H1 (cell line): ENCODE measurements around the gene UBE2D2. TPM values are rescaled to one million over a fixed set of nuclear protein-coding genes. Genes with fewer than 3 reads are reported as not detected.

Source experiments
- CTCF ChIA-PET: fragments of 300-600 bp; sonication (Branson Sonifier 250); formaldehyde crosslinking; loops from one replicate; lab custom pipeline; 2021; ENCODE audit not compliant: partially characterized antibody; lab: Charles Lee
- POLR2A ChIA-PET: fragments of 300-600 bp; sonication (Branson Sonifier 250); formaldehyde crosslinking; loops from one replicate; lab custom pipeline; 2021; ENCODE audit warnings: inconsistent platforms; ENCODE audit not compliant: partially characterized antibody; lab: Charles Lee
- DNase-seq, 2 experiments: peaks; one replicate each; pipeline versions ENCODE4 v3.0.0 to v3.0.0-alpha.2; 2010 to 2022; ENCODE audit warnings: low spot score in 2 of 2, low read depth in 1 of 2, mixed read lengths in 1 of 2
- FAIRE-seq: peaks from 2 replicates; lab custom pipeline; 2011; peaks lifted over from hg19 to GRCh38; lab: Jason Lieb, UNC
- H2AFZ ChIP-seq: 2 replicates; pipeline ENCODE4 v1.8.1; 2012; ENCODE audit warnings: low read length, inconsistent platforms
- H2AK5ac ChIP-seq: 2 replicates; pipeline ENCODE4 v1.6.1; 2013; ENCODE audit warnings: low read depth, low read length
- H2BK120ac ChIP-seq: replicated peaks from 2 replicates; pipeline ENCODE3; 2013; ENCODE audit warnings: low read depth, low read length, inconsistent platforms
- H2BK12ac ChIP-seq: 2 replicates; pipeline ENCODE4 v1.6.1; 2013; ENCODE audit warnings: low read depth, low read length
- H2BK15ac ChIP-seq: 2 replicates; pipeline ENCODE4 v1.6.1; 2013; ENCODE audit warnings: low read length
- H2BK20ac ChIP-seq: 2 replicates; pipeline ENCODE4 v1.6.1; 2013; ENCODE audit warnings: low read length
- H2BK5ac ChIP-seq: 2 replicates; pipeline ENCODE4 v1.6.1; 2013; ENCODE audit warnings: low read depth, low read length
- H3K14ac ChIP-seq: 2 replicates; pipeline ENCODE4 v1.6.1; 2013; ENCODE audit warnings: inconsistent platforms; ENCODE audit not compliant: insufficient read length
- H3K18ac ChIP-seq: 2 replicates; pipeline ENCODE4 v1.6.1; 2013; ENCODE audit warnings: low read length; ENCODE audit errors: extremely low read depth
- H3K23ac ChIP-seq: 2 replicates; pipeline ENCODE4 v1.6.1; 2013; ENCODE audit warnings: inconsistent platforms; ENCODE audit not compliant: insufficient read length
- H3K23me2 ChIP-seq: 2 replicates; pipeline ENCODE4 v1.6.1; 2013; ENCODE audit warnings: low read depth, low read length
- H3K27ac ChIP-seq: 2 replicates; pipeline ENCODE4 v1.6.1; 2011; ENCODE audit warnings: low read depth, low read length, inconsistent platforms
- H3K27me3 ChIP-seq, 4 experiments: replicated peaks in 1 of 4; 1 replicate in 1 of 4; 2 replicates in 3 of 4; pipeline versions ENCODE4 v1.6.1 to v1.8.1; 2011 to 2013; ENCODE audit warnings: low read length in 3 of 4, mild to moderate bottlenecking in 3 of 4, inconsistent platforms in 2 of 4, mixed read lengths in 2 of 4, moderate library complexity in 1 of 4; ENCODE audit not compliant: control insufficient read depth in 3 of 4, insufficient read depth in 3 of 4; ENCODE audit errors: extremely low read depth in 1 of 4
- H3K36me3 ChIP-seq, 4 experiments: 2 replicates each; pipeline versions ENCODE4 v1.6.1 to v1.8.1; 2011 to 2013; ENCODE audit warnings: mild to moderate bottlenecking in 4 of 4, low read length in 3 of 4, moderate library complexity in 2 of 4, control low read depth in 1 of 4, inconsistent platforms in 1 of 4; ENCODE audit not compliant: insufficient read depth in 4 of 4, control insufficient read depth in 2 of 4
- H3K4ac ChIP-seq: replicated peaks from 2 replicates; pipeline ENCODE3; 2013; ENCODE audit warnings: low read length, low read depth, mixed read lengths, inconsistent platforms; ENCODE audit not compliant: insufficient read length
- H3K4me1 ChIP-seq, 4 experiments: replicated peaks in 1 of 4; 1 replicate in 1 of 4; 2 replicates in 3 of 4; pipeline versions ENCODE4 v1.6.1 to v1.8.1; 2011 to 2013; ENCODE audit warnings: low read length in 3 of 4, inconsistent platforms in 2 of 4, mixed read lengths in 1 of 4; ENCODE audit not compliant: insufficient read depth in 4 of 4, control insufficient read depth in 3 of 4
- H3K4me2 ChIP-seq, 2 experiments: 2 replicates each; pipeline versions ENCODE4 v1.6.1 to v1.8.1; 2011 to 2013; ENCODE audit warnings: low read depth in 2 of 2, low read length in 2 of 2, control low read depth in 1 of 2, inconsistent platforms in 1 of 2, mild to moderate bottlenecking in 1 of 2; ENCODE audit not compliant: insufficient read depth in 1 of 2
- H3K4me3 ChIP-seq, 4 experiments: fragments of 200-600, 300-600 bp in 1 of 4; sonication (generic), shearing (Covaris generic), sonication (Bioruptor Twin) in 1 of 4; 2 replicates each; pipeline versions ENCODE4 v1.5.1 to v1.8.1; 2011 to 2016; ENCODE audit warnings: low read length in 4 of 4, low read depth in 3 of 4, control low read depth in 2 of 4, inconsistent platforms in 2 of 4, mild to moderate bottlenecking in 2 of 4, mixed read lengths in 1 of 4, moderate library complexity in 1 of 4; ENCODE audit not compliant: insufficient read depth in 2 of 4; ENCODE audit errors: extremely low read depth in 1 of 4
- H3K56ac ChIP-seq: replicated peaks from 2 replicates; pipeline ENCODE3; 2013; ENCODE audit warnings: low read depth, mild to moderate bottlenecking, mixed read lengths, low read length, inconsistent platforms; ENCODE audit not compliant: insufficient read length
- H3K79me1 ChIP-seq: 2 replicates; pipeline ENCODE4 v1.6.1; 2013; ENCODE audit warnings: low read depth, low read length, control low read depth
- H3K79me2 ChIP-seq, 2 experiments: 2 replicates each; pipeline versions ENCODE4 v1.6.1 to v1.8.1; 2012 to 2013; ENCODE audit warnings: low read length in 2 of 2, mild to moderate bottlenecking in 2 of 2, inconsistent platforms in 1 of 2; ENCODE audit not compliant: insufficient read depth in 2 of 2, control insufficient read depth in 1 of 2
- H3K9ac ChIP-seq, 4 experiments: replicated peaks in 1 of 4; 1 replicate in 1 of 4; 2 replicates in 3 of 4; pipeline versions ENCODE4 v1.6.1 to v1.8.1; 2011 to 2013; ENCODE audit warnings: low read depth in 3 of 4, low read length in 3 of 4, control low read depth in 2 of 4, mild to moderate bottlenecking in 2 of 4, moderate library complexity in 2 of 4, inconsistent platforms in 1 of 4; ENCODE audit errors: extremely low read depth in 1 of 4
- H3K9me3 ChIP-seq, 2 experiments: 2 replicates each; pipeline versions ENCODE4 v1.6.1 to v1.8.1; 2012 to 2013; ENCODE audit warnings: mild to moderate bottlenecking in 2 of 2, moderate library complexity in 2 of 2, control low read depth in 1 of 2, inconsistent platforms in 1 of 2, low read depth in 1 of 2, low read length in 1 of 2, mixed read lengths in 1 of 2; ENCODE audit not compliant: insufficient read depth in 2 of 2
- H4K20me1 ChIP-seq, 2 experiments: replicated peaks in 1 of 2; 2 replicates each; pipeline versions ENCODE3 to v1.8.1; 2011 to 2013; ENCODE audit warnings: inconsistent platforms in 2 of 2, low read length in 2 of 2, mild to moderate bottlenecking in 1 of 2; ENCODE audit not compliant: insufficient read depth in 2 of 2, control insufficient read depth in 1 of 2
- H4K5ac ChIP-seq: 2 replicates; pipeline ENCODE4 v1.6.1; 2013; ENCODE audit warnings: low read length, low read depth, mixed read lengths, inconsistent platforms; ENCODE audit not compliant: insufficient read length
- H4K8ac ChIP-seq: 2 replicates; pipeline ENCODE4 v1.8.0; 2013; ENCODE audit warnings: mild to moderate bottlenecking, moderate library complexity, low read length, inconsistent platforms; ENCODE audit not compliant: insufficient read depth; ENCODE audit errors: extremely low read depth
- H4K91ac ChIP-seq: replicated peaks from 2 replicates; pipeline ENCODE3; 2013; ENCODE audit warnings: low read length, mixed read lengths, inconsistent platforms; ENCODE audit not compliant: insufficient read length
- ASH2L ChIP-seq: fragments of 200-600, 300-600 bp; sonication (generic); IDR thresholded peaks from one replicate; pipeline ENCODE4 v1.7.1; 2017; ENCODE audit warnings: low read length
- HDAC6 ChIP-seq: IDR thresholded peaks from one replicate; pipeline ENCODE4 v1.7.1; 2012; ENCODE audit warnings: low read depth, mild to moderate bottlenecking, inconsistent platforms, low read length, moderate library complexity
- JUN ChIP-seq: IDR thresholded peaks from 2 replicates; pipeline ENCODE4 v1.6.1; 2011; ENCODE audit warnings: low read depth, mild to moderate bottlenecking, improper control_type of control experiment, low read length
- JUND ChIP-seq: IDR thresholded peaks from 2 replicates; pipeline ENCODE4 v1.6.1; 2011; ENCODE audit warnings: mild to moderate bottlenecking, improper control_type of control experiment, low read length
- NANOG ChIP-seq: IDR thresholded peaks from 2 replicates; pipeline ENCODE4 v1.6.1; 2011; ENCODE audit warnings: low read length, low read depth, mild to moderate bottlenecking, inconsistent platforms; ENCODE audit not compliant: insufficient read depth, poor library complexity, severe bottlenecking
- PHF8 ChIP-seq: fragments of 200-600 bp; sonication (generic); conservative IDR thresholded peaks from 2 replicates; pipeline ENCODE4 v1.7.1; 2012; ENCODE audit warnings: low read depth, mild to moderate bottlenecking, inconsistent platforms, low read length, moderate library complexity
- RNF2 ChIP-seq: fragments of 200-900, 300-1000 bp; sonication (generic); IDR thresholded peaks from 2 replicates; pipeline ENCODE4 v1.7.1; 2016; ENCODE audit warnings: borderline replicate concordance, low read depth, mild to moderate bottlenecking, antibody characterized with exemption, low read length; ENCODE audit not compliant: poor library complexity, severe bottlenecking; ENCODE audit errors: missing control alignments
- SIN3A ChIP-seq, 2 experiments: IDR thresholded peaks in 1 of 2; conservative IDR thresholded peaks in 1 of 2; 2 replicates each; pipeline ENCODE4 v1.6.1; 2011 to 2012; ENCODE audit warnings: low read length in 2 of 2, improper control_type of control experiment in 1 of 2, low read depth in 1 of 2, mild to moderate bottlenecking in 1 of 2
- SP1 ChIP-seq: IDR thresholded peaks from 2 replicates; pipeline ENCODE4 v1.6.1; 2011; ENCODE audit warnings: low read depth, low read length
- TAF1 ChIP-seq: IDR thresholded peaks from 2 replicates; pipeline ENCODE4 v1.6.1; 2011; ENCODE audit warnings: mild to moderate bottlenecking, low read depth, low read length
- TBP ChIP-seq: IDR thresholded peaks from 2 replicates; pipeline ENCODE4 v1.6.1; 2011; ENCODE audit warnings: low read depth, low read length, improper control_type of control experiment
- TEAD4 ChIP-seq: IDR thresholded peaks from 2 replicates; pipeline ENCODE4 v1.6.1; 2012; ENCODE audit warnings: low read depth, low read length, inconsistent platforms, mixed read lengths
- WGBS, 2 experiments: shearing (Covaris generic) in 1 of 2; methylation state at CpG; one replicate each; pipeline versions ENCODE4 v1.1.6 to v1.1.7; 2013 to 2015; ENCODE audit warnings: low lambda C conversion rate in 2 of 2, mixed read lengths in 2 of 2, inconsistent platforms in 1 of 2, low coverage in 1 of 2, missing lambda C conversion rate in 1 of 2; ENCODE audit not compliant: insufficient replicate concordance in 2 of 2, insufficient coverage in 1 of 2, insufficient read length in 1 of 2; ENCODE audit errors: extremely low coverage in 1 of 2, missing lambda C conversion rate in 1 of 2; 5-methylcytosine and 5-hydroxymethylcytosine counted together
- polyA plus RNA-seq, 7 experiments: library from polyadenylated mRNA; depleted of rRNA in 3 of 7; stranded (reverse) in 5 of 7; unstranded in 2 of 7; fragments of >200 nt in 5 of 7; fragments of 200-250 nt in 2 of 7; gene quantifications; 1 replicate in 5 of 7; 2 replicates in 1 of 7; 4 replicates in 1 of 7; pipeline versions ENCODE4 v1.2.1 to v1.2.3, GENCODE V29; 2011 to 2013; ENCODE audit warnings: missing spikeins in 2 of 7, mixed read lengths in 2 of 7
- total RNA-seq: library from RNA; stranded (reverse); fragmentation: NEBNext Ultra II Directional; extraction: Animal tissue kit (Norgen Biotek cat#: 25700); gene quantifications from 2 replicates; pipeline ENCODE4 v1.2.1, GENCODE V29; 2021

Gene UBE2D2
- total and polyA plus RNA-seq, 2 of the 8 experiments (the other 6 are each of a cell fraction or from before 2014, with no cell fraction given) = 66.9 to 203 TPM

GRCh38 chr5:139669662-139670368 lies 108.7 kb downstream of the UBE2D2 start:
- Histone ChIP-seq H3K4me1 (peaks cover 6 to 55% (median 43%) of the 10 kb centered on the region in 4 experiments), H3K79me2 (peaks cover 13 to 92% of the 10 kb centered on the region in 2 experiments)
- no peak for TF ChIP-seq HDAC6
- no peak for TF ChIP-seq ASH2L
- no peak for TF ChIP-seq RNF2
- TF ChIP-seq SP1 = no peak
- TF ChIP-seq NANOG = no peak
- no peak for TF ChIP-seq TBP
- TF ChIP-seq JUND = no peak
- no peak for TF ChIP-seq TAF1
- no peak for TF ChIP-seq SIN3A (conservative IDR thresholded peaks at IDR 0.05 in 1 of 2, IDR thresholded peaks at IDR 0.05 in 1 of 2; ENCODE audit: low read depth in 1 of 2, low read length in 2 of 2)
- TF ChIP-seq TEAD4 = no peak
- TF ChIP-seq JUN = no peak
- no peak for TF ChIP-seq PHF8

More at GRCh38 chr5:139669662-139670368, 108.7 kb downstream of the UBE2D2 start:
- Histone ChIP-seq H3K23ac (no peak overlapping the region), H3K9ac (no peak overlapping the region), H4K20me1 (peaks cover 49 to 69% of the 10 kb centered on the region in 2 experiments), H2AK5ac (0 out of 2 replicates have a peak overlapping the region, but pooled peaks have one; percentile 66), H2BK12ac (0 out of 2 replicates have a peak overlapping the region, but pooled peaks have one; percentile 87), H4K5ac (no peak overlapping the region), H3K56ac (no peak overlapping the region), H3K36me3 (no peaks in the 10 kb centered on the region), H2AFZ (no peak overlapping the region), H3K18ac (no peak overlapping the region; the same call in 1 of the 2 replicates), H3K4me3 (no peak overlapping the region), H2BK120ac (no peak overlapping the region), H4K8ac (peak overlapping the region; percentile 1; the same call in 1 of the 2 replicates), H3K4ac (no peak overlapping the region), H3K4me2 (no peak overlapping the region; a peak in 1 of 4 replicates), H2BK15ac (peak overlapping the region; percentile 10; the same call in 1 of the 2 replicates), H2BK5ac (peak overlapping the region; percentile 73), H3K9me3 (no peaks in the 10 kb centered on the region), H3K14ac (no peak overlapping the region), H3K23me2 (no peaks in the 10 kb centered on the region; the same call in 1 of the 2 replicates), H4K91ac (peak overlapping the region; percentile 32), H3K27ac (no peak overlapping the region), H3K27me3 (no peaks in the 10 kb centered on the region), H2BK20ac (0 out of 2 replicates have a peak overlapping the region, but pooled peaks have one; percentile 21), H3K79me1 (peaks cover 31% of the 10 kb centered on the region)
- no peak for FAIRE-seq
- WGBS, 2 experiments = 69% methylated on average over 17 of the region's 23 CpGs; no CpG with 5 or more reads in 1 of the 2 experiments
- CTCF ChIA-PET = interaction anchor here (0.6 to 17.2 kb wide), 21 partner anchors 8 to 105 kb away, joined by 3 to 171 read pairs (median 6); no protein-coding TSS in a partner anchor
- no peak for DNase-seq
- POLR2A ChIA-PET = interaction anchor here (0.7 to 2.2 kb wide), 9 partner anchors 11 to 29 kb away, joined by 3 to 7 read pairs (median 4); partner anchors contain the start of gene CXXC5
